Measurements from ENCODE around the gene IL1RN.

DNA sequence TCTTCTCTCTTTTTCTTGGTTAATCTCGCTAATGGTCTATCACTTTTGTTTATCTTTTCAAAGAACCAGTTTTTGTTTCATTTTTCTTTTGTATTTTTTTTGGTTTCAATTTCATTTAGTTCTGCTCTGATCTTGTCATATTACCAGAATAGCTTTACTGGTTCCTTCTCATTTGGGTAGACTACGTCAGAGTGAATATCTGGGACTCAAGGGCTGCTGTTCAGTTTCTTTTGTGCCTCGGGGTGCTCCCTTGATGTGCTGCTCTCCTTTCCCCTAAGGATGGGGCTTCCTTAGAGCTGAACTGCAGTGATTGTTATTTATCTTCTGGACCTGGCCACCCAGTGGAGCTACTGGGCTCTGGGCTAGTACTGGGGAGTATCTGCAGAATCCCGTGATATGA is 29.4 kb upstream of the IL1RN start:
- TF ChIP-seq, protein P1, sequence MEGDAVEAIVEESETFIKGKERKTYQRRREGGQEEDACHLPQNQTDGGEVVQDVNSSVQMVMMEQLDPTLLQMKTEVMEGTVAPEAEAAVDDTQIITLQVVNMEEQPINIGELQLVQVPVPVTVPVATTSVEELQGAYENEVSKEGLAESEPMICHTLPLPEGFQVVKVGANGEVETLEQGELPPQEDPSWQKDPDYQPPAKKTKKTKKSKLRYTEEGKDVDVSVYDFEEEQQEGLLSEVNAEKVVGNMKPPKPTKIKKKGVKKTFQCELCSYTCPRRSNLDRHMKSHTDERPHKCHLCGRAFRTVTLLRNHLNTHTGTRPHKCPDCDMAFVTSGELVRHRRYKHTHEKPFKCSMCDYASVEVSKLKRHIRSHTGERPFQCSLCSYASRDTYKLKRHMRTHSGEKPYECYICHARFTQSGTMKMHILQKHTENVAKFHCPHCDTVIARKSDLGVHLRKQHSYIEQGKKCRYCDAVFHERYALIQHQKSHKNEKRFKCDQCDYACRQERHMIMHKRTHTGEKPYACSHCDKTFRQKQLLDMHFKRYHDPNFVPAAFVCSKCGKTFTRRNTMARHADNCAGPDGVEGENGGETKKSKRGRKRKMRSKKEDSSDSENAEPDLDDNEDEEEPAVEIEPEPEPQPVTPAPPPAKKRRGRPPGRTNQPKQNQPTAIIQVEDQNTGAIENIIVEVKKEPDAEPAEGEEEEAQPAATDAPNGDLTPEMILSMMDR (IDR thresholded peaks at IDR 0.05) = no peak
- TF ChIP-seq POLR2A (IDR thresholded peaks at IDR 0.05) = no peak

Data from testis (tissue), 2 donors.